HG03108 (cell line): ENCODE data around the gene PABPC1L2A.
"Not testable (repeated sequence)": the region's sequence is repeated elsewhere in the genome, so short reads cannot be mapped to it uniquely, and the experiment has no call there.

Experiments
- ATAC-seq: cut with Tn5 transposase; IDR thresholded peaks from one replicate; pipeline ENCODE4 v1.9.1; 2021; ENCODE audit warnings: moderate library complexity; ENCODE audit not compliant: unreplicated experiment

Gene PABPC1L2A

GRCh38 chrX:73079024-73079562 lies at the start of gene PABPC1L2A:
Gene PABPC1L2A (minus strand): TSS chrX:73079512. CDS start chrX:73079386, 126 bp downstream.
- not testable (repeated sequence) for ATAC-seq

GRCh38 chrX:73127700-73128241 lies 48.5 kb upstream of the PABPC1L2A start:
- no peak for ATAC-seq

- ATAC-seq: no peak
Observed at GRCh38 chrX:73126240-73126639, 46.9 kb upstream of the PABPC1L2A start.

- ATAC-seq: not testable (repeated sequence)
Observed at GRCh38 chrX:73099505-73099904, 20.2 kb upstream of the PABPC1L2A start.

GRCh38 chrX:73086766-73087165 lies 7.5 kb upstream of the PABPC1L2A start:
- not testable (repeated sequence) for ATAC-seq

- ATAC-seq: not testable (repeated sequence)
Observed at GRCh38 chrX:73079884-73080283, 572 bp upstream of the PABPC1L2A start.

- ATAC-seq: not testable (repeated sequence)
Observed at GRCh38 chrX:73078597-73078996, 715 bp downstream of the PABPC1L2A start.

GRCh38 chrX:73076838-73077237 lies 2.5 kb downstream of the PABPC1L2A start:
- no peak for ATAC-seq

GRCh38 chrX:73069365-73070035 lies 9.8 kb downstream of the PABPC1L2A start:
- no peak for ATAC-seq

- no peak for ATAC-seq
Observed at GRCh38 chrX:73068467-73069364, 10.6 kb downstream of the PABPC1L2A start.

GRCh38 chrX:73067761-73068466 lies 11.4 kb downstream of the PABPC1L2A start:
- ATAC-seq: not testable (repeated sequence)

- no peak for ATAC-seq
Observed at GRCh38 chrX:73028876-73029275, 50.4 kb downstream of the PABPC1L2A start.
